ENCODE measurements around the gene TRIM58. TPM values are rescaled to one million over a fixed set of nuclear protein-coding genes. Genes with fewer than 3 reads are reported as not detected.

Gene TRIM58, protein sequence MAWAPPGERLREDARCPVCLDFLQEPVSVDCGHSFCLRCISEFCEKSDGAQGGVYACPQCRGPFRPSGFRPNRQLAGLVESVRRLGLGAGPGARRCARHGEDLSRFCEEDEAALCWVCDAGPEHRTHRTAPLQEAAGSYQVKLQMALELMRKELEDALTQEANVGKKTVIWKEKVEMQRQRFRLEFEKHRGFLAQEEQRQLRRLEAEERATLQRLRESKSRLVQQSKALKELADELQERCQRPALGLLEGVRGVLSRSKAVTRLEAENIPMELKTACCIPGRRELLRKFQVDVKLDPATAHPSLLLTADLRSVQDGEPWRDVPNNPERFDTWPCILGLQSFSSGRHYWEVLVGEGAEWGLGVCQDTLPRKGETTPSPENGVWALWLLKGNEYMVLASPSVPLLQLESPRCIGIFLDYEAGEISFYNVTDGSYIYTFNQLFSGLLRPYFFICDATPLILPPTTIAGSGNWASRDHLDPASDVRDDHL
- 12.9 and 13.2 TPM in 2 replicates for total RNA-seq (2014; rRNA removed; shearing (Covaris generic))

GRCh38 chr1:247857069-247857984 is at the start of gene TRIM58:
Gene TRIM58 (plus strand): TSS chr1:247857187. CDS start chr1:247857247, 60 bp downstream.

GRCh38 chr1:247824023-247824422 is 33.0 kb upstream of the TRIM58 start, which contains the start of gene OR14A16:
Gene OR14A16 (minus strand): TSS chr1:247824119. CDS start chr1:247815729, 8,390 bp downstream.

GRCh38 chr1:247841796-247842195 is 15.2 kb upstream of the TRIM58 start, which contains the start of gene OR11L1:
Gene OR11L1 (minus strand): TSS chr1:247841896. CDS start chr1:247841896, 0 bp downstream.

GRCh38 chr1:247895163-247895637 is 38.2 kb downstream of the TRIM58 start, which contains the start of gene OR2W3:
Gene OR2W3 (plus strand): TSS chr1:247895587. CDS start chr1:247895587, 0 bp downstream.

GRCh38 chr1:247919952-247920351 is 63.0 kb downstream of the TRIM58 start, which contains the start of gene OR2T8:
Gene OR2T8 (plus strand): TSS chr1:247920252. CDS start chr1:247921018, 766 bp downstream.

DNA sequence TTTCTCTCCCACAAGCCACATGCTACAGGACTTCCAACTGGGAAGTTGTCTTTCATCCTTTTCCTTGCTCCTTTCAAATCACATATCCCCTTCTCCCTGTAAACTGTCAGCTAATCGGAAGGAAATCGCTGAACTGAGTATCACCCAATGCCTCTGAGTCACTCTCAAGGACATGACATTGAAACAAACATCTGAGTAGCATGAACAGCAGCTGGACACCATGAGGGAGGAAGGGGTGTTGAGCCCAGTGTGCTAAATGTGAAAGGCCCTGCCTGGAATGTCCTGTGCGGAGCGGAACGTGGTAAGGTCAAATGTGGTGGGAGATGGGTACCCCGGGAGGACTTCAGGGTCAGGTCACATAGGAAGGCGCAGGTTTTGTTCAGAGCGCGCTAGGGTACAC is 67.9 kb downstream of the TRIM58 start, which contains the start of gene OR2AJ1:
OR2AJ1 (plus strand) TSS at position 22 of the 400 bp plus-strand sequence. CDS start 8,880 bp downstream, outside the sequence.

Other genes with a start within 250 kb of the TRIM58 start
- gene OR13G1, start 177.4 kb upstream of the TRIM58 start, total RNA-seq (2014; rRNA removed; shearing (Covaris generic)) = not detected in 2 replicates
- gene OR6F1, start 140.5 kb upstream of the TRIM58 start, total RNA-seq (2014; rRNA removed; shearing (Covaris generic)) = not detected in 2 replicates
- gene OR14K1, start 118.6 kb upstream of the TRIM58 start, total RNA-seq (2014; rRNA removed; shearing (Covaris generic)) = not detected in 2 replicates
- not detected in 2 replicates for gene OR14A2, start 109.0 kb upstream of the TRIM58 start, total RNA-seq (2014; rRNA removed; shearing (Covaris generic))
- not detected in 2 replicates for gene OR1C1, start 96.6 kb upstream of the TRIM58 start, total RNA-seq (2014; rRNA removed; shearing (Covaris generic))
- not detected in 2 replicates for gene OR14A16, start 33.1 kb upstream of the TRIM58 start, total RNA-seq (2014; rRNA removed; shearing (Covaris generic))
- gene OR11L1, start 15.3 kb upstream of the TRIM58 start, total RNA-seq (2014; rRNA removed; shearing (Covaris generic)) = not detected in 2 replicates
- 0.45 and 2.8 TPM in 2 replicates for gene OR2W3, start 38.4 kb downstream of the TRIM58 start, total RNA-seq (2014; rRNA removed; shearing (Covaris generic))
- 0.32 TPM in 1 of 2 replicates, not detected in the other for gene OR2T8, start 63.1 kb downstream of the TRIM58 start, total RNA-seq (2014; rRNA removed; shearing (Covaris generic))
- not detected in 2 replicates for gene OR2AJ1, start 67.7 kb downstream of the TRIM58 start, total RNA-seq (2014; rRNA removed; shearing (Covaris generic))
- not detected in 2 replicates for gene OR2L8, start 91.7 kb downstream of the TRIM58 start, total RNA-seq (2014; rRNA removed; shearing (Covaris generic))
- gene OR2AK2, start 108.0 kb downstream of the TRIM58 start, total RNA-seq (2014; rRNA removed; shearing (Covaris generic)) = not detected in 2 replicates
- gene OR2L5, start 156.5 kb downstream of the TRIM58 start, total RNA-seq (2014; rRNA removed; shearing (Covaris generic)) = 0.08 TPM in 1 of 2 replicates, not detected in the other
- gene OR2L2, start 172.9 kb downstream of the TRIM58 start, total RNA-seq (2014; rRNA removed; shearing (Covaris generic)) = 0.04 and 0.29 TPM in 2 replicates
- not detected in 2 replicates for gene OR2L3, start 189.6 kb downstream of the TRIM58 start, total RNA-seq (2014; rRNA removed; shearing (Covaris generic))
- not detected in 2 replicates for gene OR2L13, start 238.0 kb downstream of the TRIM58 start, total RNA-seq (2014; rRNA removed; shearing (Covaris generic))